GM21723 (cell line): ENCODE data around the gene FBN1.

Experiments
- ATAC-seq: cut with Tn5 transposase; IDR thresholded peaks from one replicate; pipeline ENCODE4 v1.9.1; 2021; ENCODE audit warnings: mild to moderate bottlenecking, moderate library complexity; ENCODE audit not compliant: unreplicated experiment

The FBN1 gene

DNA sequence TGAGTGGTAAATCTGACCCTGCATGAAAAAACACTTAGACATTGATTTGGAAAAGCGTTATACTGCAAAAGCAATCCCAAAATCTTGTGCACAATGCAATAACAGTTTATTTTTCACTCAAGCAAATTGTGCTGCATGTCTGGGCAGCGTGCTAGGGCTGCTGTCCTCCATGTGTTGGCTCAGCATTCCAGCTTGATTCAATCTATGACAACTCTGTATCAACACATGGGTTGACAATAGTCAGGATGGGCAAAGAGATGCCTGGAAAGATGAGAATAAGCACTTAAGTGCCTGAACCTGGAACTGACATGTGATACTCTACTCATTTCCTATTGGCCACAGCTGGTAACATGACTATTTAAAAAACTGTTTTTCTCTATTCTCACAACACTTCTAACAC lies 262.5 kb downstream of the FBN1 start:
- ATAC-seq = no peak

DNA sequence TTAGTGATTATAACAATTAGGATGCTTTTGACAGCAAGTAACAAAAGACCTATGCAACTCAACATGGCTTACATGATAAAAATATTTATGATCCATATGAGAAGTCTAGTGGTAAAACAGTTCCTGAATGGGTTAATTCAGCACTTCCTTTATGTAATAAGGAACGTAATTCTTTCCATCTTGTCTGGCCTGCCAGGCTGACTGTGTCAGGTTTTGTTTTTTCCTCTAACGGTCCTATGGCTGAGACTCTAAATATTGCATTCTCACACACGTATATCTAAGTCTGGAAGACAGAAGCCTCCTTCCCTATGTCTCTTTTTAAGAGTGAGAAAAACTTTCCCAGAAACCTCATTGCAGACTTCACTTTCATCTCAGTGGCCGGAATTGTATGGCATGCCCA lies 263.6 kb downstream of the FBN1 start:
- no peak for ATAC-seq

- no peak for ATAC-seq
Measured at GRCh38 chr15:48380198-48380597, 265.3 kb downstream of the FBN1 start.

DNA sequence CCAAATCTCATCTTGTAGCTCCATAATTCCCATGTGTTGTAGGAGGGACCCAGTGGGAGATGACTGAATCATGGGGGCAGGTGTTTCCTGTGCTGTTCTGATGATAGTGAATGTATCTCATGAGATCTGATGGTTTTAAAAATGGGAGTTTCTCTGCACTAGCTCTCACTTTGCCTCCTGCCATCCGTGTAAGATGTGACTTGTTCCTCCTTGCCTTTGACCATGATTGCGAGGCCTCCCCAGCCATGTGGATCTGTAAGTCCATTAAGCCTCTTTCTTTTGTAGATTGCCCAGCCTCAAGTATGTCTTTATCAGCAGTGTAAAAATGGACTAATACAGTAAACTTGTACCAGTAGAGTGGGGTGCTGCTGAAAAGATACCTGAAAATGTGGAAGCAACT lies 269.7 kb downstream of the FBN1 start:
- no peak for ATAC-seq

GRCh38 chr15:48374472-48374871 lies 271.0 kb downstream of the FBN1 start:
- ATAC-seq = no peak

- ATAC-seq = no peak
Measured at GRCh38 chr15:48373821-48374451, 271.6 kb downstream of the FBN1 start.

- no peak for ATAC-seq
Measured at GRCh38 chr15:48371961-48372360, 273.5 kb downstream of the FBN1 start.

- ATAC-seq = no peak
Measured at GRCh38 chr15:48371550-48371949, 274.0 kb downstream of the FBN1 start.

- no peak for ATAC-seq
Measured at GRCh38 chr15:48370460-48370859, 275.0 kb downstream of the FBN1 start.

DNA sequence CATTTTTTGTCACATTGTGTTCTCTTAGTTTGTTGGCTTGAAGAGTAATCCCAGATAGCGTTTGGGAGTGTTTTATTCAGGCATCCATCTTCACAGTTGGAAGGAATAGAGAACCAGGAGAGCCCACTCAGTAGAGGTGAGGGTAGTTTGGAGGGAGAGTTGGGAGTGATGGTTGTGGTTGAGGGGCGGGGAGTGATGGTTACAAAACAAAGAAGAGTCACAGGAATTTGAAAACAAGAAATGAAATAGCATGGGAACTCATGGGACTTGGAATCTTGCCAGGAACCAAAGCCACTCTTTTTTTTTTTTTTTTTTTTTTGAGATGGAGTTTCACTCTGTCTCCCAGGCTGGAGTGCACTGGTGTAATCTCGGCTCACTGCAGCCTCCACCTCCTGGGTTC lies 278.0 kb downstream of the FBN1 start:
- no peak for ATAC-seq

DNA sequence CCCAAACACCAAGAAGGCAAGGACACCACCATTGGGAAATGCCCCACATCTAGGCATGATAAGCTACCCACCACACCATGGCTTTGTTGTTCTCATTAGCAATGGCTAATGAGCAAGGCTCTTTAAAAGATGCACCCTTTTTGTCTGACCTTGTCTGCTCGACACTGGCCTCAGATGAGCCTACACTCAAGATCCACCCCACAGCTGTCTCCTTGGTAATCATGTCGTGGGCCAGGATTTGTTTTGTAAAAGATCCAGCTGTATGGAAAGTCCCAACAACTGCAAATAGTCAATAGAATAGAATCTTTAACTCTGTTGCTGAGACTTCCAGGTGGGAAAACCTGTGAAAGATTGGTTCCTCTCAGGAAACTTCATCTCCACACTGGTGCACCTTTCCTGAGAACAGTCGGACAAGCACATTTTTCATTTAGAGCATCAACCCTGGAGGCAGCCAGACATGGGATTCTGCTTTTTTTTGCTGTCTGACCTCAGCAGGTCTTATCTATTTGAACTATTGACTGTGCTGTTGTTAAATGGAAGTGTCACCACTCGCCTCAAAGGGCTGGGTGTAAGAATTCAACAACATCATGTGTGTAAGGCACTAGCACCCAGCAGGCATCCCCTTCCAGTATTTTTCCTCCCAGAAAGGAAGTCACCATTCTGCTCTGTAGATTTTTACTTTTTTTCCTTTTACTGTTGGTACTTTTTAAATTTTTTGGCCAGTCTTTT lies 278.8 kb downstream of the FBN1 start:
- ATAC-seq = no peak

DNA sequence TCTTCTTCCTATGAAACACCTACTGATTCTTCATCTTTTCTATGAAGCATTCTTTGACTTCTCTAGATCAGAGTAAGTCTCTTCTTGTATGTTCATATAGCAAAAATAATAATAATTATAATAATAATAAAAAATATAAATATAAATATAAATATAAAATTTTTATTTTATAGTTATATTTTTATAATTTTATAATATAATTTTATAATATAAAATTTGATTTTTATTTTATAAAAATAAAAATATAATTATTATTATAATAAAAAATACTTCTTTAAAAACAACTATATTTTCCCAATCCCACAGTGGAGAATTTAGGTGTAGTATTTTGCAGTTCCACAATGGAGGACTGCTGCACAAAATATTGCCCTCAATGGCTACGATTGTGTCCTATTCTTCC lies 279.9 kb downstream of the FBN1 start:
- ATAC-seq = no peak

- no peak for ATAC-seq
Measured at GRCh38 chr15:48363474-48363873, 282.0 kb downstream of the FBN1 start.

- ATAC-seq = no peak
Measured at GRCh38 chr15:48361685-48362084, 283.8 kb downstream of the FBN1 start.

GRCh38 chr15:48360841-48361240 lies 284.7 kb downstream of the FBN1 start:
- ATAC-seq = no peak
